Immature natural killer cell (primary cell): Measurements from ENCODE around the gene NLK. TPM values are rescaled to one million over a fixed set of nuclear protein-coding genes. Genes with fewer than 3 reads are reported as not detected.
A peak's percentile ranks its signal among the peaks of the same experiment; 100 is the strongest.
"Not testable (repeated sequence)": the region's sequence is repeated elsewhere in the genome, so short reads cannot be mapped to it uniquely, and the experiment has no call there.

ENCODE experiments used
- DNase-seq, 3 donors: peaks; one replicate each; pipeline ENCODE4 v3.0.0; 2022; ENCODE audit warnings: mixed read lengths in 1 of 3
- H3K27ac Mint-ChIP-seq, 6 donors: one replicate each; pipeline ENCODE4 v1.8.0; 2020; ENCODE audit warnings: mixed read lengths in 6 of 6, mild to moderate bottlenecking in 5 of 6, inconsistent platforms in 4 of 6, moderate library complexity in 3 of 6
- H3K27me3 Mint-ChIP-seq, 3 donors: one replicate each; pipeline ENCODE4 v1.8.0; 2020 to 2021; ENCODE audit warnings: low read depth in 3 of 3, mild to moderate bottlenecking in 3 of 3, mixed read lengths in 3 of 3, moderate library complexity in 3 of 3, inconsistent platforms in 1 of 3
- H3K36me3 Mint-ChIP-seq, 3 donors: one replicate each; pipeline ENCODE4 v1.8.0; 2020; ENCODE audit warnings: mixed read lengths in 3 of 3, inconsistent platforms in 2 of 3, mild to moderate bottlenecking in 2 of 3
- H3K4me1 Mint-ChIP-seq, 2 donors: one replicate each; pipeline ENCODE4 v1.8.0; 2020; ENCODE audit warnings: inconsistent platforms in 2 of 2, mild to moderate bottlenecking in 2 of 2, mixed read lengths in 2 of 2, moderate library complexity in 1 of 2
- H3K4me3 Mint-ChIP-seq, 5 donors: one replicate each; pipeline ENCODE4 v1.8.0; 2020; ENCODE audit warnings: mild to moderate bottlenecking in 5 of 5, mixed read lengths in 5 of 5, inconsistent platforms in 3 of 5, moderate library complexity in 3 of 5
- H3K9me3 Mint-ChIP-seq, 6 donors: one replicate each; pipeline ENCODE4 v1.8.0; 2020; ENCODE audit warnings: mild to moderate bottlenecking in 6 of 6, mixed read lengths in 6 of 6, inconsistent platforms in 4 of 6, moderate library complexity in 3 of 6
- polyA plus RNA-seq, 3 donors: library from polyadenylated mRNA; unstranded; fragments of 300-500 nt; fragmentation: Illumina TruSeq; gene quantifications; one replicate each; pipeline ENCODE4 v1.2.3, GENCODE V29; 2021

NLK gene
- polyA plus RNA-seq, 3 donors from 2014 or later, result 0.06 to 2.8 (median 2.3) TPM

DNA sequence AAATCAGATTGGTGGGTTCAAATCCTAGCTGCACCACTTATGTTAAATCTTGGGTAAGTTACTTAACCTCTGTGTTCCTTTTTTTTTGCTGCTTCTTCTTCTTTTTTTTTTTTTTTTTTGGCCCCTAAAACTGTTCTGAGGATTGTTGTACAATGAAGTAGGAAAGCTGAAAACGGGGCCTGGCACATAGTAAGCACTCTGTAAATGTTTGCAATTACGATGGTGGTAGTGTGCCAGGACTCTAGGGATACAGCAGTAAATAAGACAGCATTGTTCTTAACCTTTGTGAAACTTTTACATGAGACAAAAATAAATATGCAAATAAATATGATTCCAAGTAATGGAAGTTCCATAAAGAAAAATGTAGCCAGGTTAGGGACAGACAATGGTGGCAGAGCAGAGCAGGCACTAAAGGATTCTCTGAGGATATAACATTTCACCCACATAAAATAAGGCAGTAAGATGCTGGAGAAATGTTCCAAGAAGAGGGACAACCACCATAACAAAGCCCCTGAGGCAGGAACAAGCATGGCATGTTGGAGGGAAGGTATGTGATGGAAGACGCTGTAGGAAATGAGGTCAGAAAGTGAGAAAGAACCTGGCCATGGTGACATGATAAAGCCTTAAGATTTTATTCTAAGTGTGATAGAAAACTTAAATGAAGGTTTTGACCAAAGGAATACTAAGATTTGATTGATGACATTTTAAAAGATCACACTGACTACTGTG lies 127.3 kb downstream of the NLK start:
- Mint-ChIP-seq H3K4me3 (no peak overlapping the region), H3K9me3 (no peaks in the 10 kb centered on the region), H3K27me3 (peaks cover 0 to 2% (median 0%) of the 10 kb centered on the region in 3 donors), H3K27ac (no peak overlapping the region), H3K4me1 (peaks cover 20 to 30% of the 10 kb centered on the region in 2 donors), H3K36me3 (peaks cover 23 to 36% (median 25%) of the 10 kb centered on the region in 3 donors)
- no peak for DNase-seq

DNA sequence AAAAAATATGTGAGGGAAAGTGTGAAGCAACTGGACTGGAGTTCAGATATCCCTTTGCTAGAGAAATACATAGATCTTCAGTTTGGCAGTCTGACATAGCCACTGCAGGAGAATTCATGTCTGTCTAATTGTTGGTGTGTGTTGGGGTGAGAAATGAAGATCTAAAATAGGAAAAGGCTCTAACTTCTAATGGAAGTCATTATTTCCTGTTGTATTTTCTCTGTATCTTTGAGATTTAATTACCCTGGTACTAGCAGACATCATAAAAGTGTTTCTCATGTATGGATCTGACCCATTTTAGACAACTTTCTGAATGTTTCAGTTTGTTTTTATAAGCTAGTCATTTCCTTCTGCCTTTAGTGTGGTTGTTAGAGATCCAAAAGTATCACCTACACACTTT lies 128.3 kb downstream of the NLK start:
- peaks cover 19 to 32% (median 25%) of the 10 kb centered on the region in 3 donors for H3K36me3 Mint-ChIP-seq
- H3K4me1 Mint-ChIP-seq, result peaks cover 20 to 32% of the 10 kb centered on the region in 2 donors
- no peak overlapping the region for H3K4me3 Mint-ChIP-seq
- H3K9me3 Mint-ChIP-seq, result no peaks in the 10 kb centered on the region
- H3K27ac Mint-ChIP-seq, result peak overlapping the region in 1 of 6 donors; percentile 34
- peaks cover 0 to 2% (median 0%) of the 10 kb centered on the region in 3 donors for H3K27me3 Mint-ChIP-seq
- no peak for DNase-seq

DNA sequence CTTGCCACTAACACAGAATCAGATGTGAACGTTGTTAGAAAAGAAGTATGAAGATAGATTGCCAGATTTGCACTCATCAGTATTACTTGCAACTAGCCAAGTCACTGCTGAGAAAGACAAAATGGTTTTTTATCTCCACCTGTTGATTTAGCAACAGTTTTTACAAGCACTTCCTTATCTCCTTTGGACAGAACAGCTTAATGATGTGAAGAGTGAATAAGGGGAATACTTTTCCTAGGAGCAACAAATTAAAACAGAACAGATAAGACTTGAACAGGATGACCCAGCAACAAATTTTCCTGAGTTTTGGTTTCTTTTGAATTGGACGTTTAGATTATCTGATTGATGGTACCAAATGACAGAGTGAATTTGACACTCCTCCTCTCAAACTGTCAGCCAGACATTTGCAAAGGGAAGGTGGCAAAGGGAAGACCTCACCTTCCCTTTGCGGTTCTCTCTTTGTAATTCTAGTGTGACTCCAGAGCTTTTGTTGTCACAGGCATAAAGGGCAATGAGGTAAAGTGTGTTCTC lies 130.6 kb downstream of the NLK start:
- Mint-ChIP-seq H3K4me3 (no peak overlapping the region), H3K27ac (peak overlapping the region; percentile 13 to 83 (median 44)), H3K9me3 (no peaks in the 10 kb centered on the region), H3K36me3 (peaks cover 19 to 32% (median 20%) of the 10 kb centered on the region in 3 donors), H3K27me3 (peaks cover 0 to 2% (median 0%) of the 10 kb centered on the region in 3 donors), H3K4me1 (peaks cover 20 to 32% of the 10 kb centered on the region in 2 donors)
- DNase-seq, result no peak

DNA sequence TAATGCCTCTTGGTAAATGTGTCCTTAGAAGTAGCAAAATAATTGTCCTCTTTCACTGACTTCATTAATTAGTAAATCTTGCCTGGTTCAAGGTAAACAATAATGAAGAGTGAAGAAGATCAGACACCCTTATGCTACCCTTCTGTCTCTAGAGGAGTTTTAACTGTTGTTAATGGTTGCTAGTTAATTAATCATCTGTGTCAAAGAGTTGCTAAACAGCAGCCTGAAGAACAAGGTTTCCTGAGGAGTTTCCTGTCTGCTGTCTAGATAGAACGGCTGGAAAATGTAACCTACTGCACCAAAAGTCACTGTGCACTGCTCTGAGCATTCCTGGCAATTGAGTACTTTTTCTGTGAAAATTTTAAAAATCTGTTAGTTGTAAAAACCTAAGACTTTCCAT lies 131.3 kb downstream of the NLK start:
- peak overlapping the region in 1 of 5 donors; percentile 36 for H3K4me3 Mint-ChIP-seq
- peaks cover 20 to 32% of the 10 kb centered on the region in 2 donors for H3K4me1 Mint-ChIP-seq
- peaks cover 0 to 2% (median 0%) of the 10 kb centered on the region in 3 donors for H3K27me3 Mint-ChIP-seq
- peaks cover 13 to 29% (median 14%) of the 10 kb centered on the region in 3 donors for H3K36me3 Mint-ChIP-seq
- peak overlapping the region; percentile 27 to 83 (median 44) for H3K27ac Mint-ChIP-seq
- no peaks in the 10 kb centered on the region for H3K9me3 Mint-ChIP-seq
- DNase-seq, result no peak

DNA sequence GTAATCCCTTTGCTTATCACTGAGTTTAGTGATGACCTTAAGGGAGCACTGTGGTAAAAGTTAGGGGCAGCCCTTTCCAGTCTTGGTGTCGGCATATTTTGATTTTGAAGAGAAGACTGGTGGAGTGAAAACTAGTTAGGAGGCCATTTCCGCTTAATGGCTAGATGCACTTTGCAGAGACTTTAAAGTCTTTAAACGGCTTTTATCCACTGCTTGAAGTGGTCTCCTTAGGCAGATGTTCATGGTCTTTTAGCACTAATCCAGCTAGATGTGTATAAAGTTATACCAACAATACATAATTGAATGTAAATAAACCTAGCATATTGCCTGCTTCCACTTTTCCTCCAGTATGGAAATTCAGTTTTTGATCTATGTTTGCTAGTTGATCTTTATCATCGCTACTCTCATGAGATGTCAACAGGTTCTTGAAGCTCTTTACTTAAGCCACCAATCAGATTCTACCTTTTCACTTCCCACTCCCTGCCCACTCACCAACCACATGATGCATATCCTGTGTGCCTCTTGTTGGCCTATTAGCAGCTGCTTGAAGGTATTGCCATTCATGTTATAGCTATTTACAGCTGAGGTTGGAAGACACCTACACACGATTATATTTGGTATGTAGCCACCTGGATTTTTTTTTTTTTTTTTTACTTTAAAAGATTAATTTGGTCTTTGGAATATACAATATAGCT lies 132.0 kb downstream of the NLK start:
- peak; percentile 40 to 49 (median 45) for DNase-seq
- H3K27me3 Mint-ChIP-seq, result peaks cover 0 to 2% (median 0%) of the 10 kb centered on the region in 3 donors
- peaks cover 8 to 27% (median 14%) of the 10 kb centered on the region in 3 donors for H3K36me3 Mint-ChIP-seq
- H3K9me3 Mint-ChIP-seq, result no peaks in the 10 kb centered on the region
- H3K4me3 Mint-ChIP-seq, result peak overlapping the region in 3 of 5 donors; percentile 31 to 77 (median 67)
- H3K4me1 Mint-ChIP-seq, result peaks cover 20 to 32% of the 10 kb centered on the region in 2 donors
- peak overlapping the region; percentile 22 to 70 (median 56) for H3K27ac Mint-ChIP-seq

DNA sequence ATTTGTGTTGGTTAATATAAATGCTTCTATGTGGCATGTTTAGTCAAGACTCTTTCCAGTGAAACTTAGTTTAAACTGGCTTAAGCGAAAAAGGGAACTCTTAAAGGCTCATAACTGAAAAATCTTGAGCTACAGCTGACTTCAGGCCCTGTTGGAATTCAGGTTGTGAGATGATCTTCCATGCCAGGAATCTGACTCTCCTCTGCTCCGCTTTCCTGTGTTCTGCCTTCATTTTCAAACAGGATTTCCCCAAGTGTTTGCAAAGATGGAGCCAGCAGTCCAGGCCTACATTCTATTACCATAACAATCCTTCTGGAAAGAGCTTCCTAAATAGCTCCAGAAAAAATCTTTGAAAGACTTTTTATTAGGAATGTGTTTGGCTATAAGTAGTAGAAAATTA lies 134.9 kb downstream of the NLK start:
- Mint-ChIP-seq H3K36me3 (peaks cover 4 to 24% (median 7%) of the 10 kb centered on the region in 3 donors), H3K27me3 (peaks cover 0 to 2% (median 0%) of the 10 kb centered on the region in 3 donors), H3K4me3 (no peak overlapping the region), H3K4me1 (peaks cover 20 to 26% of the 10 kb centered on the region in 2 donors), H3K9me3 (no peaks in the 10 kb centered on the region), H3K27ac (no peak overlapping the region)
- no peak for DNase-seq

DNA sequence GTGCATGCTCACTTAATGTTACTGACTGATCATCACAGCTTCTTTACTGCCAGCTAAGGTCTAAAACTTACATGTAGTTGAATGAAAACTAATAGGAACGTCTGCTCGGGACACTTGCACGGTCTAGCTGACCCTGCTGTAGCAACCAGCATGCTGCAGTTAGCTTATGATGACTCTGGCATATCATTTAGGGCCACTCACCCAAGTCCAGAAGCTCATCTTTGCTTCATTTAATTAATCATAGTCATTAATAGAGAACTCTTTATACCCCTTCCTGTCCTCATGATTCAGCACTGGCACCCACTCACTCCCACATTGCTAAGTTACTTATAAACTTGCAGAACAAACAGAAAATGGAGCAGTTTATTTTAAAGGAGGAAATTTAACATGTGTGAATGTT lies 136.3 kb downstream of the NLK start:
- H3K9me3 Mint-ChIP-seq, result no peaks in the 10 kb centered on the region
- H3K36me3 Mint-ChIP-seq, result peaks cover 0 to 15% (median 4%) of the 10 kb centered on the region in 3 donors
- DNase-seq, result no peak
- H3K4me3 Mint-ChIP-seq, result no peak overlapping the region
- peaks cover 0 to 2% (median 0%) of the 10 kb centered on the region in 3 donors for H3K27me3 Mint-ChIP-seq
- peaks cover 9 to 12% of the 10 kb centered on the region in 2 donors for H3K4me1 Mint-ChIP-seq
- no peak overlapping the region for H3K27ac Mint-ChIP-seq

DNA sequence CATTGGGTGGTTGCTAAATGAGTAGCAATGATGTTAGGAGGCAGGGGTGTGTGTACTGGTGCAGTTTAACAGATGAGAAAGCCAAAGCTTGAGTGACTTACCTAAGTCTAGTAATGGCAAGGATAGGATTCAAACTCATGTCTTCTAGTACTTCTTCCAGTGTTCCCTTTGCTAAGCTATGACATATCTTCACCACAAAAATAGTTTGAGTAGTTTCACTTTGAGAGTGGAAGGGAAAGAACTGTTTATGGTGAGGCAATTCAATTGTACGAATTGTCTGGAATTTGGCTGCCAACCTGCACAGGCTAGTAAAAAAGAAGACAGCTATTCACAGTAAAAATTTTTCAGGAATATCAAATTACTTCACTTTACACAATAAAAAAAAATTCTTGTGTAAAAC lies 138.0 kb downstream of the NLK start:
- Mint-ChIP-seq H3K27me3 (no peaks in the 10 kb centered on the region), H3K27ac (no peak overlapping the region), H3K36me3 (peaks cover 0 to 27% (median 14%) of the 10 kb centered on the region in 3 donors), H3K4me3 (no peak overlapping the region), H3K9me3 (no peaks in the 10 kb centered on the region), H3K4me1 (no peaks in the 10 kb centered on the region)
- DNase-seq, result no peak

DNA sequence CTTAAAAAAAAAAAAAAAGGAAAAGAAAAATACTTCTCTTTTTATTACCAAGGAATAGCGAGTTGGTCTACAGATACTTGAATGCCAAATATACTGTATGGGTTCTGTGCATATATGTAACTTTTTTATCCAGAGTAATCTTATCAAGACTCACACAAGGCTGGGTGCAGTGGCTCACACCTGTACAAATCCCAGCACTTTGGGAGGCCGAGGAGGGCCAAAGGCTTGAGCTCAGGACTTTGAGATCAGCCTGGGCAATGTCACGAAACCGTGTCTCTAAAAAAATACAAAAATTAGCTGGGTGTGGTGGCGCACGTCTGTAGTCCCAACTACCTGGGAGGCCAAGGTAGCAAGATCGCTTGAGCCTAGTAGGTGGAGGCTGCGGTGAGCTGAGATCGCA lies 139.1 kb downstream of the NLK start:
- H3K27ac Mint-ChIP-seq, result no peak overlapping the region
- no peaks in the 10 kb centered on the region for H3K27me3 Mint-ChIP-seq
- H3K4me3 Mint-ChIP-seq, result no peak overlapping the region
- H3K9me3 Mint-ChIP-seq, result no peaks in the 10 kb centered on the region
- H3K4me1 Mint-ChIP-seq, result no peaks in the 10 kb centered on the region
- DNase-seq, result no peak
- H3K36me3 Mint-ChIP-seq, result peaks cover 4 to 38% (median 25%) of the 10 kb centered on the region in 3 donors

DNA sequence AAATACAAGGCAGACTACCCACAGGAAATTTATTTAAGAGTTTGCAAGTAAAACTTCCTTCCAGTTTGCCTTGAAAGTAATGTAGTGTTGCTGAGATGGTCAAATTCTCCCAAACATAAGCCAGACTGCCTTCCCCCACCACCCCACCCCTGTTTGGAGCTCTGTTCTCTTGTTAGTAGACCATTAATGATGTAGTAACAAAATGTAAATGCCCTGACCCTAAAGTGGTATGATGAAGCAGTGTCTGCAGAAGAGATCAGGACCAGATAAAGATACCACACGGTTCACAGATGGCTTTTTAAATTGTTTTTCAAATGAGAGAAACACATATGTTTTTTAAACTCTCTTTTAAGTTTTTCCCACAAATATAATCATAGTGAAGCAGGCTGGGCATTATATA lies 140.1 kb downstream of the NLK start:
- H3K27me3 Mint-ChIP-seq, result no peaks in the 10 kb centered on the region
- H3K9me3 Mint-ChIP-seq, result no peaks in the 10 kb centered on the region
- peaks cover 5 to 43% (median 25%) of the 10 kb centered on the region in 3 donors for H3K36me3 Mint-ChIP-seq
- no peak overlapping the region for H3K27ac Mint-ChIP-seq
- H3K4me3 Mint-ChIP-seq, result no peak overlapping the region
- no peaks in the 10 kb centered on the region for H3K4me1 Mint-ChIP-seq
- DNase-seq, result no peak

DNA sequence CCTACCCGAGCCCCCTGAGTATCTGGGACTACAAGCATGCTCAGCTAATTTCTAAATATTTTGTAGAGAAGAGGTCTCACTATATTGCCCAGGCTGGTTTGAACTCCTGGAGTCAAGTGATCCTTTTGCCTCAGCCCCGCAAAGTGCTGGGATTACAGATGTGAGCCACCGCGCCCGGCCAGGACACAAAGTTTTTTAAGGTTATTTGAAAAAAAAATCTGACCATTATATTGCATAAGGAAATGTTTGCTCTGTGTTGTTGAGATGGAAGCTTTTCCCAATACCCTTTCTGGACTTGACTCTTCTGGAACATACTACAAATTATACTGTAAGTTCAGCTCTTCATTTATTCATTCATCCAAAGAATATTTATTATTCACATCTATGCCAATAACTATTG lies 143.2 kb downstream of the NLK start:
- no peaks in the 10 kb centered on the region for H3K9me3 Mint-ChIP-seq
- no peak for DNase-seq
- no peak overlapping the region for H3K4me3 Mint-ChIP-seq
- no peaks in the 10 kb centered on the region for H3K4me1 Mint-ChIP-seq
- peaks cover 5 to 38% (median 26%) of the 10 kb centered on the region in 3 donors for H3K36me3 Mint-ChIP-seq
- H3K27ac Mint-ChIP-seq, result no peak overlapping the region
- H3K27me3 Mint-ChIP-seq, result no peaks in the 10 kb centered on the region

DNA sequence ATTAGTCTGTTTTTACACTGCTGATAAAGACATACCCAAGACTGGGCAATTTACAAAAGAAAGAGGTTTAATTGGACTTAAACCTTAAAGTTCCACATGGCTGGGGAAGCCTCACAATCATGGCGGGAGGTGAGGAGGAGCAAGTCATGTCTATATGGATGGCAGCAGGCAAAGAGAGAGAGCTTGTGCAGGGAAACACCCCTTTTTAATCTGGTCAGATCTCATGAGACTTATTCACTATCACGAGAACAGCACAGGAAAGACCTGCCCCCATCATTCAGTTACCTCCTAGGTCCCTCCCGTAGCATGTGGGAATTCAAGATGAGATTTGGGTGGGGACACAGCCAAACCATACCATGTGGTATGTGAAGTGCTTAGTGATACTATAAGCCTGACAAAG lies 144.0 kb downstream of the NLK start:
- DNase-seq, H3K4me3 Mint-ChIP-seq, H3K27ac Mint-ChIP-seq, H3K27me3 Mint-ChIP-seq, H3K9me3 Mint-ChIP-seq, H3K4me1 Mint-ChIP-seq: not testable (repeated sequence)
- peaks cover 9 to 41% (median 31%) of the 10 kb centered on the region in 3 donors for H3K36me3 Mint-ChIP-seq

DNA sequence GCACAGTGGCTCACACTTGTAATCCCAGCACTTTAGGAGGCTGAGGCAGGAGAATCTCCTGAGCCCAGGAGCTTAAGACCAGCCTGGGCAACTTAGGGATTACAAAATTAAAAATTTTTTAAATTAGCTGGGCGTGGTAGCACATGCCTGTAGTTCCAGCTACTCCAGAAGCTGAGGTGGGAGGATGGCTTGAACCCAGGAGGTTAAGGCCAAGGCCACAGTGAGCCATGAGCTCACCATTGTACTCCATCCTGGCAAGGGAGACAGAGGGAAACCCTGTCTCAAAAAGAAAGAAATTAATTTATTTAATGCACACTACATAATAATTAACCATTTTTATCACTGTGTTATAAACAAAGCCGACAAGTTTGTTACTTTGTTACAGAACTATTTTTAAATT lies 145.5 kb downstream of the NLK start:
- Mint-ChIP-seq H3K9me3 (no peaks in the 10 kb centered on the region), H3K27me3 (no peaks in the 10 kb centered on the region), H3K36me3 (peaks cover 9 to 45% (median 35%) of the 10 kb centered on the region in 3 donors), H3K27ac (no peak overlapping the region), H3K4me1 (no peaks in the 10 kb centered on the region), H3K4me3 (no peak overlapping the region)
- no peak for DNase-seq

DNA sequence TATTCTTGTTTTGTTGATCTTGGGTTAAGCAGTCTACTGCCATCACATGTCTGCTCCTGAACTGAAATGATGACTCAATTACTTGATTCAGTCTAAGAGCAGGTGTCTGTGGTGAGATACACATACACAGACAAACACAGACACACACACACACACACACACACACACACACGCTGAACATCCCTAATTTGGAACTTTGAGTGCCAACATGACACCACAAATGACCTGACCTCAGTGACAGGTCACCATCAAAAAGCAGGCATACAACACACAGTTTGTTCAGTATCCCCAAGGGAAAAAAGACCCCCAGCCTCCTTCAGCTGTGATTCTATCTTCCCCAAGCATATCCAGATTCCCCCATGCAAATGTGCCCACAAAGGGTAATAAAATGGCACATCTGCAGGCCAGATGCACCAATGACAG lies 146.4 kb downstream of the NLK start:
- H3K4me1 Mint-ChIP-seq, result no peaks in the 10 kb centered on the region
- H3K27ac Mint-ChIP-seq, result no peak overlapping the region
- no peak for DNase-seq
- H3K36me3 Mint-ChIP-seq, result peaks cover 9 to 45% (median 36%) of the 10 kb centered on the region in 3 donors
- no peaks in the 10 kb centered on the region for H3K27me3 Mint-ChIP-seq
- H3K9me3 Mint-ChIP-seq, result no peaks in the 10 kb centered on the region
- H3K4me3 Mint-ChIP-seq, result no peak overlapping the region
